NCI-H345 treated with DMSO at 0.1 percent for 48 hours (cell line): ENCODE data around the gene DEUP1.
"Not testable (repeated sequence)": the region's sequence is repeated elsewhere in the genome, so short reads cannot be mapped to it uniquely, and the experiment has no call there.

Experiments
- DNase-seq: peaks from one replicate; lab custom pipeline; 2025; ENCODE audit not compliant: unreplicated experiment; lab: John Stamatoyannopoulos, UW

Gene DEUP1

DNA sequence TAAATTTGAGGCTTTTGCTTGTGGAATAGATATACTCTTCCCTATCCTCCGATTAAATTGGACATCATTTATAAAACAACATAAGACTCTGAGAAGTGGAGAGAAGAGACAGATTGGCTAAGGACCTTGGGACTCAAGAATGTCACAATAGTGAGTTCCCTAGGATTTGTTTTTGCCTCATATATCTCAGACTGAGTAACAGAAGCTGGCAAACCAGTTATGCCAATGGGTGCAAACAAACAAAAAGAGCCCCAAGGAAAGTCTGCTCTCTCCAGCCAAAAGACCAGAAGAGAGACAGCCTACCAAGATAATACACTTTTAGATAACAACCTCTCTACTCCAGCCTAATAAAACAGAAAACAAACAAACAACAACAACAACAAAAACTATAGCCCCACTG is 28.9 kb downstream of the DEUP1 start:
- DNase-seq = no peak

DNA sequence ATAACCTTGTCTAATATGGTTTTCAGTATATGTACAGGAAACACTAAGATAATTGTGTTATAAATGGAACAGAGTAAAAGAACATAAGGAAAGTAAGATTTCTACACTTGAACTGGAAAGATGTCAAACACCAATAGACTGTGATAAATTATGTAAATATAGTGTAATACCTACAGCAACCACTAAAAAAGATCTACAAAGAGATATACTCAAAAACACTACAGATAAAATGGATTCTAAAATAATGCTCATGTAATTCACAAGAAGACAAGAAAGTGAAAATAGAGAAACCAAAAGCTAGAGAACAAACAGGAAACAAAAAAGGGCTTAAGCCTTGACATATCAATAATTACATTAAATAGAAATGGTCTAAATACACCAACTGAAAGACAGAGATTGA is 30.9 kb downstream of the DEUP1 start:
- DNase-seq = no peak

DNA sequence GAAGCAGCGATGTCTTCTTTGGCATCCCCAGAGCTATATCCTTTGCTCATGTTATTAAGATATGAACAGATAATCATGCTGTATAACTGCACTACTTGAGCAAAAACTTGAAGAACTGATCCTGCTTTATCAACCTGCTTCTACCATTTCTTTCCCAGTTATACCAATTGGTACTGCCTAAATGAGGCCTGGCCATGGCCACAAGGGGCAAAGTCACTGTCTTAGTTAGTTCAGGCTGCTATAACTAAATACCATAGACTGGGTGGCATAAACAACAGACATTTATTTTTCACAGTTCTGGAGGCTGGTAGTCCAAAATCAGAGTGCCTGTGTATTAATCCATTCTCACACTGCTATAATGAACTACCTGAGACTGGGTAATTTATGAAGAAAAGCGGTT is 37.5 kb downstream of the DEUP1 start:
- DNase-seq = no peak

DNA sequence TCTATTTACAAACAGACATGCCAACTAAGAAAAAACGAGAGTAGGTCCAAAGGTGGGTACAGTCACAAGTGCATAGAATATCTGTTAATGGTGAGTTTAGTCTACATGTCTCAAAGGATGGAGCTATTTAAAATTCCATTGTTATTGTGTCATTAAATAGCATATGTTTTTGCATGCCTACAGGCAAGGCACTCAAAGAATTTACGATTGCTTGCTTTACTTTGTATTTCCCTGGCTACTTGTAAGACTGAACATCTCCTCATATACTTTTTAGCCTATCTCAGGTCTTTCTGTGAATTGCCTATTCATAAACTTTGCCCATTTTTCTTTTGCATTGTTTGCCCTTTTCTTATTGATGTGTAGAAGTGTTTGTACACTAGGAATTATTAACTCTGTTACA is 39.7 kb downstream of the DEUP1 start:
- DNase-seq = no peak

DNA sequence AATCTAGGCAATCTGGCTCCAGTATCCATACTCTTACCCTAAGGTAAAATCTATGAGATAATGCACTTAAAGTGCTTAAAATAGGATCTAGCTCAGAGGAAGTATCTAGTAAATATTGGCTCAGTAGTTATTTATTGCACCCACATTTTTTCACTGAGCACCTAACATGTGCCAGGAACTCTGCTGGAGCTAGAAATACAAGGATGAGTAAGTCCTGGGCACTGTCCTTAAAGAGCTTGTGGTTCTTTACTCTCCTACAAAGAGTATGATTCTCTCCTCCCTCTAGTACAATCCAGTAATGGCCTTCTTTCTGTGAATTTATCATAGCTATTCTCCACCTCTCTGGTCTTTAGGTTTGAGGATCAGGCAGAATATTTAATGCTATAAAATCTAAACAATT is 59.2 kb downstream of the DEUP1 start:
- DNase-seq = no peak

DNA sequence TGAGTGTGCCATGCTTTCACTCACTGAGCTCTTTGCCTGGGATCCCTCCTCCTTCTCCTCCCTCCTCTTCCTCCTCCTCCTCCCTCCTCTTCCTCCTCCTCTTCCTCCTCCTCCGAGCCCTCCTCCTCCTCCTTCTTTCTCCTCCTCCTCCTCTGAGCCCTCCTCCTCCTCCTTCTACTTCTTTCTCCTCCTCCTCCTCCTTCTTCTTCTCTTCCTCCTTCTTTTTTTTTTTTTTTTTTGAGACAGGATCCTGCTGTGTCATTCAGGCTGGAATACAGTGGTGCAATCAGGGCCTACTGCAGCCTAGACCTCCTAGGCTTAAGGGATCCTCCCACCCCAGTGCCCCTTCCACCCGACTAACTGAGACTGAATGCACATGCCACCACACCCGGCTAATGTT is 62.3 kb downstream of the DEUP1 start:
- no peak for DNase-seq

DNA sequence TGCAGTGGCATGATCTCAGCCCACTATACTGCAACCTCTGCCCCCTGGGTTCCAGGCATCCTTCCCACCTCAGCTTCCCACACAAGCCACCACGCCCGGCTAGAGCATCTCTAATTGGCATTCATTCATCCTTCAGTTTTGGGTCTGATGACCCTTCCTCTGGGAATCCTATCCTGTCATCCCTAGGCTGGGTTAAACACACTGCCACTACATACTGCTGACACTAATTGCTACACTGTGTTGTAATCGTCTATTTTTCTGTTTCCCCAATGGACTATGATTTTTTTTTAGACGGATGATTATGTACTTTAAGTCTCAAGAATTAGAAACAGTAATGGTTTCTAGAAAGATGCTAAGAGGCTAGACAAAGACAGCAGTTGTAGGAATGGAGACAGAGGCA is 62.8 kb downstream of the DEUP1 start:
- no peak for DNase-seq

DNA sequence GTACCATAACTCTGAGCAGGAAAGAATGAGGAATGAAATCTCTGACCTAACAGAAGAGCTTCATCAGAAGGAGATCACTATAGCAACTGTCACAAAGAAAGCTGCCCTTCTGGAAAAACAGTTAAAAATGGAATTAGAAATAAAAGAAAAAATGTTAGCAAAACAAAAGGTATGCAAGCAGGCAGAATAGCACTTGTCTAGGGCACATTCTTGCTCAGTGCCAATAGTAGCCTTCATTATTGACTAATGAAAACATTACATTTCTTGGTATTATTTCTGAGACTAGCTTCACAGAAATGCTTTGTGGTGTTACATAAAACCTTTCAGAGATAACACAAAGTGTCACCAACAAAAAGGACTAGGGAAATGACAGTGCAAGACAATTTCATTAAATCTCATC is 63.9 kb downstream of the DEUP1 start:
- DNase-seq = no peak

DNA sequence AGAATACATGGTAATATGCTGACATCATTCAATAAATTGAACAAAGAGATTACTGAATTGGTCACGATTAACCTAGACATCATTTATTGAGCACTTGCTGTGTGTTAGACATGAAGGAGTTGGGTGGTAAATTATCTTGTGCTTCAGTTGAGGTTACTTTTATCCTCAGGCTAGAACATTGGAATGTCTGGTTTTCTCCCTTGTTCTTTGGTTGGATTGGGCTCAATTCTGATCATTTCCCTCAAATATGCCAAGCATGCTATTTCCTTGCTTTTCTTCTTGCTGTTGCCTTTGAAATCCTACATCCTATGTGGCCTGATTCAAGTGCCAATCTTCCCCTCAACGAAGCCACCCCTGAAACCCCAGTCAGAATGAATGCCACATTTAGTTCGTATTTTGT is 65.8 kb downstream of the DEUP1 start:
- no peak for DNase-seq

DNA sequence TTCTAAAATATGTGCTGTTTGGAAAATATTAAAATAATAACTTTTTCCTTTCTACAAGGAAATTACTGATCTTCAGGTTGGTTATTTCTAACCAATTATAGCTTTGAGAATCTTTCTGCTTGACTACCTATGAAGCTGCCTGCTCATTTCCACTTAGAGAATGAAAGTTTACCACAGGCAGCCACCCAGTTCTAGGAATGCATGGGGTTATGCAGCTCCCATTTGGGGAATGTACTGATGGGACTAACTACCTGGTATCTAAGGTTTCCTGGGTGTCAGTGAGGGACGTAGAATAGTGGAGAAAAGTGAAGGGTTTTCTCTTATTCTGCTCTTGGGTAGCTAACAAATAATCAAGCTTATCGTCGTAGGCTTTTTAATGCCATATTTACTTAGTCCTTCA is 73.4 kb downstream of the DEUP1 start:
- no peak for DNase-seq

DNA sequence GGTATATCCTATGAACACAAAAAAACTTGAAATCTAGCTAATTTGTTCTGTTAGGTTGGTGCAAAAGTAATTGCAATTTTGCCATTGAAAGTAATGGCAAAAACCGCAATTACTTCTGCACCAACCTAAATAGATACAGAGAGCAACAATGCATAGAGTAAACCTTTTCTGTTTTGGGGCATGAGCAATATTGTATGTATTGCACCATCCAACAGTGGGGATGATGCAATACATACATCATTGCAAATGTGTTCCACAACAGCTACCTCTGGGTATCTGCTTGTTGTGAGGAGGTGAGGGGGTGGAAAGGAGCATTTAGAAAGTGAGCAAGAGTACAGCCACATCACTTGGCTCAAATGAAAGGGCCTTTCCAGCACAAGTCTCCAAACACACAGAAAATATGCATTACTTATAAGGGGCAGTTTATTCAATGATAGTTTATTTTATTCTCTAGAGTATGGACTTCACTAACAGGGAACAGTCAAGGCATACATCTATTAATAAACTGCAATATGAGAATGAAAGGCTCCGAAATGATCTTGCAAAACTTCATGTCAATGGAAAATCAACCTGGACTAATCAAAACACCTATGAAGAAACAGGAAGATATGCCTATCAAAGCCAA is 77.3 kb downstream of the DEUP1 start:
- DNase-seq = no peak

DNA sequence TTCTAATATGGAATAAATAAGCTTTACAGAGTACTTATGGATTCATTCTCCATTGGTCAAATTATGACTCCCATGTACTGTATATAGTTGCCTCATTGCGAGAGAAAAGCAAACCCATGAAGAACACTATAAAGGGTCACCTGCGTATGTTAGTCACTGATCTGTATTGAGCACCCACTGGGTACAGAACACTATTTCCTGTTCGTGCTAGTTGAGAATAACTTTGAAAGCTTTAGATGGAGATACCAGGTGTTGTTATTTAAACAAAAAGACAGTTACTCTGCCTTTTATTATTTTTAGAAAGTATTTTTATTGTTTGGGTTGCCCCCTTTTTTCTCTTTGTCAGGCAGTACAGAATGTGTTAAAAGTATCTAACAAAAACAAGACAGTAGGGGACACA is 79.9 kb downstream of the DEUP1 start:
- DNase-seq = peak; percentile 77

DNA sequence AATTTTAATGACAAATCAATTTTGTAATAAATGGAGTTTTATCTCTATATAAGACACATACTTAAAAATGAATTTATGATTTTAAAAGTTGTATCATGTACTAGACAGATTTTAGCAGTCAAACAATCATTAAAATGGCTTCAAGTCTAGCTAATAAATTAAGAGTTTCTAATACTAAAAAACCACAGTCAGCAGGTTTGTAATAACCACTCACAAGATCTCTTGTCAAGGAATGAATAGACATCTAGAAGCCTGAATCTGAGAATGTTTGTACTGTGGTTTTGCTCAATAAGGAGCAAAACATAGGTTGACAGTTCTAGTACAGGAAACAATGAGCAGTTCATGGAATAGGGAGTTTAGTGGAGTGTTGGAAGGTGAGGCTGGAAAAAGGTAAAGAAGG is 81.2 kb downstream of the DEUP1 start:
- peak; percentile 9 for DNase-seq

DNA sequence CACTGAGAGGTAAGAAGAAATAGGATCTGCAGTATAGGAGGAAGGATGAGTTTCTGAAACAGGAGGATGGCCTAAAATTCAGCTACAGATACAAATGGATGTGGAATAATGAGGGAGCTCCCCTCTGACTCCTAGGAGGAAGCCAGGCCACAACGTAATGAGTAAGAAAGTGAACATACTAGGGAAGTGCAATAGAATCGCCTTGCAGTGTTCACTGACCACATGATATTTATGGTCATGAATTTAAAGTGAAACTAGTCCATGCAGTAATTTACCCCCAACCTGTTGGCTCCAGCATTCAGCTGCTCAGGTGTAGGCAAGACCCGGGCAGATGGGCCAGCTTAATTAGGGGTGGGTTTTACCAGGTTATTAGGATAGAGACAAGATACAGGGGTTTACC is 101.7 kb downstream of the DEUP1 start:
- DNase-seq = no peak

DNA sequence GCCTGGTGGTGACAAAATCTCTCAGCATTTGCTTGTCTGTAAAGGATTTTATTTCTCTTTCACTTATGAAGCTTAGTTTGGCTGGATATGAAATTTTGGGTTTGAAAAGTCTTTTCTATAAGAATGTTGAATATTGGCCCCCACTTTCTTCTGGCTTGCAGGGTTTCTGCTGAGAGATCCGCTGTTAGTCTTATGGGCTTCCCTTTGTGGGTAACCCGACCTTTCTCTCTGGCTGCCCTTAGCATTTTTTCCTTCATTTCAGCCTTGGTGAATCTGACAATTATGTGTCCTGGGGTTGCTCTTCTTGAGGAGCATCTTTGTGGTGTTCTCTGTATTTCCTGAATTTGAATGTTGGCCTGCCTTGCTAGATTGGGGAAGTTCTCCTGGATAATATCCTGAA is 112.7 kb downstream of the DEUP1 start:
- DNase-seq = not testable (repeated sequence)

DNA sequence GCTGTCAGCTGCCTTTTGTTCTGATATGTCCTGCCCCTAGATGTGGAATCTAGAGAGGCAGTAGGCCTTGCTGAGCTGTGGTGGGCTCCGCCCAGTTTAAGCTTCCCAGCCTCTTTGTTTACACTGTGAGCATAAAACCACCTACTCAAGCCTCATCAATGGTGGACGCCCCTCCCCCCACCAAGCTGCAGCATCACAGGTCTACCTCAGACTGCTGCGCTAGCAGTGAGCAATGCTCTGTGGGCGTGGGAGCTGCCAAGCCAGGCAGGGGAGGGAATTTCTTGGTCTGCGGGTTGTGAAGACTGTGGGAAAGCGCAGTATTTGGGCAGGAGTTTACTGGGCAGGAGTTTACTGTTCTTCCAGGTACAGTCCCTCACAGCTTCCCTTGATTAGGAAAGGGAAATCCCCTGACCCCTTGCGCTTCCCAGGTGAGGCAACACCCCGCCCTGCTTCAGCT is 114.1 kb downstream of the DEUP1 start:
- DNase-seq = no peak

DNA sequence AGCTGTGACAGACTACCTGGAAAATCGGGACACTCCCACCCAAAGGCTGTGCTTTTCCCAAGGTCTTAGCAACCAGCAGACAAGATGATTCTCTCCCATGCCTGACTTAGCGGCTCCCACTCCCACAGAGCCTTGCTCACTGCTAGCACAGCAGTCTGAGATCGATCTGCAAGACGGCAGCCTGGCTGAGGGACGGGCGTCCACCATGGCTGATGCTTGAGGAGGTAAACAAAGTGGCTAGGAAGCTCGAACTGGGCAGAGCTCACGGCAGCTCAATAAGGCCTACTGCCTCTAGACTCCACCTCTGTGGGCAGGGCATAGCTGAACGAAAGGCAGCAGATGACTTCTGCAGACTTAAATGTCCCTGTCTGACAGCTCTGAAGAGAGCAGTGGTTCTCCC is 127.7 kb downstream of the DEUP1 start:
- DNase-seq = no peak

DNA sequence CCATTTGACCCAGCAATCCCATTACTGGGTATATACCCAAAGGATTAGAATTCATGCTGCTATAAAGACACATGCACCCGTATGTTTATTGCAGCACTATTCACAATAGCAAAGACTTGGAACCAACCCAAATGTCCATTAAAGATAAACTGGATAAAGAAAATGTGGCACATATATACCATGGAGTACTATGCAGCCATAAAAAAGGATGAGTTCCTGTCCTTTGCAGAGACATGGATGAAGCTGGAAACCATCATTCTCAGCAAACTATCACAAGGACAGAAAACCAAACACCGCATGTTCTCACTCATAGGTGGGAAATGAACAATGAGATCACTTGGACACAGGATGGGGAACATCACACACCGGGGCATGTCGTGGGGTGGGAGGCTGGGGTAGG is 133.1 kb downstream of the DEUP1 start:
- not testable (repeated sequence) for DNase-seq

DNA sequence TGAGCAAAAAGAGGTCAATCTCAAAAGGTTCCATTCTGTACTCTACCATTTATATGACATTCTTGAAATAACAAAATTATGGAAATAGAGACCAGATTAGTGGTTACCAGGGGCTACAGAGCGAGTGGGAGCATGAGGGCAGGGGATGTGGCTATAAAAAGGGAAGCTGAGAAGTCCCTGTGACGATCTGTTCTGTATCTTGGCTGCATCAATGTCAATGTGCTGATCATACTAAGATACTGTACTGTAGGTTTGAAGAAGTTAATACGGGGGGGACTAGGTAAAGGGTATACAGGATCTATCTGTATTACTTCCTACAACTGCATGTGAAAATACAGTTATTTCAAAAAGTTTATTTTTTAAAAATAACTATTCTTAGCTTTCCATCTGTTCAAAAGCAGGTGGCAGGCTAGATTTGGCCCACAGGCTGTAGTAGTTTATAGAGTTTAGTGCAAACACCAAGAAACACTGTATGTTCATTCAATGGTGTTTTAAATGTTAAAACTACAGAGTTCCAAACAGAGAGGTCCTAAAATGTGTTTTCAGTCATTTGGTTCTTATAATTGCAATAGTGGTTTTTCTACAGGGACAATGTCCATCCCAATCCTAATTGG is 134.5 kb downstream of the DEUP1 start:
- DNase-seq = no peak

DNA sequence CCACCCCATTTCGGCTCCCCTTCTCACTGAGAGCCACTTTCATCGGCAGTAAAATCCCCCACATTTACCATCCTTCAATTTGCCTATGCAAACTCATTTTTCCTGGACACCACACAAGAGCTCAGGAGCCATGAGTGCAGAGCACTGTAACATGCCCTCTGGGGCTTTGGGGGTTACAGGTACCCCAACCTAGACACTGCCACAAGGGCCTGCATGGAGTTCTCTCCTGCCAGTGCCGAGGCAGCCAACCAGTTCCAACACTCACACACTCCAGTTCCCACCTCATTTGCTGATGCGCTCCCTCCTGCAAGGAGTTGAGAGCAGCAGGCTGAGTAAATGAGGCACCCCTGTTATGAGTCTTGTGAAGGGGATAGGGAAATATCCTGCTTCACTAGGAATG is 136.5 kb downstream of the DEUP1 start:
- DNase-seq = no peak

DNA sequence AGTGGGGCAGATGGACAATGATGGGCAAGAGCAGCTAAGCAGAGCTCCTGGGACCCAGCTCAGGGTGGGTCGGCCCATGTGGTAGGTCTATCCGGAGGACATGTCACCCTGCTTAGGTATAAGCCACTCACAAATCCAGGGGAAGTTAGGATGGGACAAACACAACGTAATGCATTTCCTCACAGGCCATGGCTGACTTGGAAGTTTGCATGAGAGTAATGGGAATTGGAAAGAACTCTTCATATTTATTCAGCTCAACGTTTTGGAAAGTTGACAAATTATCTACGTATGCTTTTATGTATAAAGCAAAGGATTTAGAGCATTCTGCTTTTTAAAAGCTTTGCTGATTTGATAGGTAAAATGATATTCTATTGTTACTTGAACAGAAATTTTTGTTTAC is 137.7 kb downstream of the DEUP1 start:
- DNase-seq = no peak

DNA sequence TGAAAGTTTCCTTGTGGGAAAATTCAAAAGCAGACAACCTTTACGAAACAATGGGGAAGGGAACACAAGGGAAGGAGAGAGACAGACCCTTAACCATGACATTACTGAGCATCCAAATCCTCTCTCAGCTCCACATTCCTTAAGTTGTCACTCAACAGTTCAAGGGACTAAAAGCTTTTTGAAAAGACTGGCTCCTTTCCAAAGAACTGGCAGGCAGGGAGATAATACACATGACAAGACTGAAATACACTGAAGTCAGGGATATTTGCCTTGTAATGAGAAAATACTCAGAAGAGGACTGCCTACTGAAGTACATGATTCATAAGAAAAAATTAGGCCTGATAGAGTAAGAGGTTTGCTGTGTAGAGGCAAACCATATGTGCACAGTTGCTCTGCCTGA is 143.6 kb downstream of the DEUP1 start:
- no peak for DNase-seq

DNA sequence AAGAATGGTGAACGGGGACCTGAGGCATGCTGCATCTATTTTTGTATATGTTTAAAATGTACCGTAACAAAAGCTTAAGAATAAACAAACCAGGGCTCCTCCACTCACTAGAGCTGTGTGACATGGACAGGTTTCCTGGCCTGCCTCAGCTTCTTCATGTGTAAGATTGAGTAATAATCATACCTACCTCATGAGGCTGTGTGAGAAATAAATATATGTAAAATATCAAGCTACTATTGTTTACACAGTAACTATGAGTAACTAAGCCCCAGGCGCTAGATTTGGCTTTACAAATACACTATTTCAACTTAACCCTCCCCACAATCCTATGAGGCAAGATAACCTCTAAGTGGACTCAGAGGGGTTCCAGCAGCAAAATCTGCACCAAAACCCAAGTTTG is 146.3 kb downstream of the DEUP1 start:
- no peak for DNase-seq
